ENCODE data around the gene FCGR3B. TPM values are rescaled to one million over a fixed set of nuclear protein-coding genes. Genes with fewer than 3 reads are reported as not detected.
"Not testable (repeated sequence)": the region's sequence is repeated elsewhere in the genome, so short reads cannot be mapped to it uniquely, and the experiment has no call there.

Gene FCGR3B
- 1 to 10 TPM in 3 of 6 donors, under 1 TPM in 3; 0.22 to 5.2 (median 0.89) TPM for total RNA-seq
- under 1 TPM; 0.15 to 0.28 TPM for polyA plus RNA-seq

GRCh38 chr1:161631076-161631475, at the start of gene FCGR3B:
FCGR3B (minus strand) TSS chr1:161631176; CDS start chr1:161631094, 82 bp downstream.
- no peak for FAIRE-seq

GRCh38 chr1:161678500-161678899, 47.5 kb upstream of the FCGR3B start:
- Histone ChIP-seq H3K27ac (no peak overlapping the region), H3K4me3 (no peak overlapping the region), H3K9me3 (no peaks in the 10 kb centered on the region), H3K27me3 (no peaks in the 10 kb centered on the region), H3K36me3 (no peaks in the 10 kb centered on the region), H3K4me1 (no peaks in the 10 kb centered on the region)
- TF ChIP-seq CTCF (IDR thresholded peaks at IDR 0.05) = no peak
- DNase-seq (no peak), FAIRE-seq (no peak), ATAC-seq (no peak)
- intact Hi-C loops (cut with DNase I) = no loop called here
- 94 to 96% methylated on average over 3 of the region's 3 CpGs for WGBS, 2 donors

More at GRCh38 chr1:161631076-161631475, at the start of gene FCGR3B:
- Histone ChIP-seq H3K4me3 (no peak within 1 kb of the TSS), H3K36me3 (no peaks in the 10 kb centered on the region), H3K9me3 (no peaks in the 10 kb centered on the region), H3K27me3 (no peaks in the 10 kb centered on the region), H3K4me1 (no peaks in the 10 kb centered on the region), H3K27ac (no peak within 1 kb of the TSS)
- no peak for DNase-seq
- no peak for ATAC-seq
- TF ChIP-seq CTCF (IDR thresholded peaks at IDR 0.05) = no peak
- 69 to 86% methylated on average over 4 of the region's 4 CpGs for WGBS, 2 donors
- intact Hi-C loops (cut with DNase I) = no loop called here

- no peaks in the 10 kb centered on the region for H3K4me1 ChIP-seq
- 60% methylated on average over 5 of the region's 5 CpGs for WGBS, 2 donors
- H3K4me3 ChIP-seq = no peak overlapping the region
- no peak for TF ChIP-seq CTCF (IDR thresholded peaks at IDR 0.05)
- no peak overlapping the region for H3K27ac ChIP-seq
- FAIRE-seq (no peak), ATAC-seq (peak in 3 of 4 donors; percentile 45 to 75 (median 74)), DNase-seq (peak in 1 of 6 donors; percentile 18)
- H3K9me3 ChIP-seq = no peaks in the 10 kb centered on the region
- H3K27me3 ChIP-seq = no peaks in the 10 kb centered on the region
- H3K36me3 ChIP-seq = no peaks in the 10 kb centered on the region
- intact Hi-C loops (cut with DNase I) = no loop called here
Measured at GRCh38 chr1:161676958-161677689, 46.1 kb upstream of the FCGR3B start.

- intact Hi-C loops (cut with DNase I) = no loop called here
Measured at GRCh38 chr1:161676441-161676840, 45.5 kb upstream of the FCGR3B start.

GRCh38 chr1:161674908-161675307, 43.9 kb upstream of the FCGR3B start:
- H3K4me3 ChIP-seq; FAIRE-seq; H3K27ac ChIP-seq; DNase-seq; H3K9me3 ChIP-seq; ATAC-seq; intact Hi-C loops (cut with DNase I); H3K4me1 ChIP-seq; H3K27me3 ChIP-seq; H3K36me3 ChIP-seq: not testable (repeated sequence)
- 80% methylated on average over 3 of the region's 3 CpGs for WGBS, 2 donors

More at GRCh38 chr1:161676441-161676840, 45.5 kb upstream of the FCGR3B start:
- Histone ChIP-seq H3K36me3 (no peaks in the 10 kb centered on the region), H3K9me3 (no peaks in the 10 kb centered on the region), H3K4me3 (no peak overlapping the region), H3K27me3 (no peaks in the 10 kb centered on the region), H3K27ac (no peak overlapping the region), H3K4me1 (no peaks in the 10 kb centered on the region)
- 91% methylated on average over 2 of the region's 2 CpGs for WGBS, 2 donors
- TF ChIP-seq CTCF (IDR thresholded peaks at IDR 0.05) = no peak
- ATAC-seq (no peak), DNase-seq (no peak), FAIRE-seq (no peak)

- H3K4me1 ChIP-seq; H3K36me3 ChIP-seq; intact Hi-C loops (cut with DNase I); ATAC-seq; H3K27me3 ChIP-seq; H3K9me3 ChIP-seq; H3K27ac ChIP-seq; FAIRE-seq; DNase-seq; H3K4me3 ChIP-seq: not testable (repeated sequence)
- WGBS, 2 donors = 80 to 82% methylated on average over 2 of the region's 3 CpGs
Measured at GRCh38 chr1:161674447-161674846, 43.5 kb upstream of the FCGR3B start.

- FAIRE-seq; H3K4me3 ChIP-seq; H3K27ac ChIP-seq; H3K9me3 ChIP-seq; ATAC-seq; intact Hi-C loops (cut with DNase I); DNase-seq; H3K4me1 ChIP-seq; H3K36me3 ChIP-seq; H3K27me3 ChIP-seq: not testable (repeated sequence)
- WGBS, 2 donors = 80 to 83% methylated on average over 4 to 7 of the region's 7 CpGs
Measured at GRCh38 chr1:161673437-161673836, 42.5 kb upstream of the FCGR3B start.

- intact Hi-C loops (cut with DNase I); H3K9me3 ChIP-seq; H3K4me1 ChIP-seq; H3K36me3 ChIP-seq; H3K4me3 ChIP-seq; FAIRE-seq; H3K27me3 ChIP-seq; H3K27ac ChIP-seq: not testable (repeated sequence)
- DNase-seq (peak in 1 of 6 donors; percentile 45), ATAC-seq (peak in 2 of 4 donors; percentile 17 to 30)
- WGBS, 2 donors = 51 to 64% methylated on average over 10 to 12 of the region's 15 CpGs
Measured at GRCh38 chr1:161671045-161672020, 40.4 kb upstream of the FCGR3B start.

Data from pancreas (tissue), 10 donors.